Gastroesophageal sphincter (tissue), 3 donors: ENCODE results near the gene MAPKAPK3.

Source experiments
- EP300 ChIP-seq: sonication (generic); formaldehyde crosslinking; IDR thresholded peaks from one replicate; pipeline ENCODE4 v1.6.1; 2017; ENCODE audit warnings: antibody characterized with exemption, mild to moderate bottlenecking
- POLR2A ChIP-seq, 2 donors: fragments of 450-650 bp; IDR thresholded peaks; one replicate each; pipeline ENCODE4 v1.6.1; 2017; ENCODE audit warnings: antibody characterized with exemption in 2 of 2, mild to moderate bottlenecking in 2 of 2, moderate library complexity in 1 of 2
- POLR2AphosphoS5 ChIP-seq: sonication (generic); formaldehyde crosslinking; IDR thresholded peaks from one replicate; pipeline ENCODE4 v1.6.1; 2017; ENCODE audit warnings: antibody characterized with exemption
- TF ChIP-seq, protein P1 (sequence below), 4 experiments: fragments of 200-600 bp in 2 of 4; fragments of 450-650 bp in 2 of 4; sonication (generic) in 1 of 4; IDR thresholded peaks; one replicate each; pipeline ENCODE4 v1.5.1; 2017 to 2019; ENCODE audit warnings: antibody characterized with exemption in 4 of 4, mild to moderate bottlenecking in 2 of 4, moderate library complexity in 2 of 4

DNA sequence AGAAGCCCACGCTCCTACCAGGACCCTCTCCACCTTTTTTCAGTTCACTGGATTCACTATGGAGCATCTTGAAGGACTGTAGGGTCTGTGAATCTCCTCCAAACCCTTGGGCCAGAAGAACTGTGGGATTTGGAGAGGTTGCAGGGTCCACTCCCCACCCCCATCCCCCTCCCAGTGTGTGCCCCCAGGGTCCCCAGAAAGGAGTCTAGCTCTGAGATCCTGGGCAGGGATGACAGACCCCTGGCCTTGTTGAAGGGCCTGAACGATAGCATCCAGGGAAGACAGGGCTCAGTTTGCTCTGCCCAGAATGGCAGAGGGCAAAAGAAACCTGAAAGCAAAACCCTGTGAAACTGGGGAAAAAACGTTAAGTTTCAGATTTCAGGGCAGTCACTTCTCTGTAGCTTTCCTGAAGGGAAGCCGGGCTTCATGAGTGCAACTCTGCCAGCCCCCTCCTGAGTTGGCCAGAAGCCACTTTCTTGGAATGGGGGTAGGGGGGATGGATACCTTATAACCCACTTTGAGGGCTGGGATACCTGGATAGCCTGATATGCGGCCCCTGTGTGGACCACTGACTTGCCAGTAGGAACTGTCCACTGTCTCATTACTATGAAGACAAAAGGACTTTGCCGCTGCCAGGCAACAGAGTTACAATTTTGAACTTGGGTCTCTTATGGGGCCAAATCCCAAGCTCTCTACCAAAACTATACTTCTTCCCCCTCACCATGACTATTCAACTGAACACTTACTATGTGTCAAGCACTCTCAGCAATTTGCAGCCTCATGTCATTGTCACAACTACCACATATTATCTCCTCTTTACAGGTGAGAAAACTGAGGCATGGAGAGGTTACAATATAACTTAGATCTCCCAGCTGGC is 3.7 kb upstream of the MAPKAPK3 start:
- TF ChIP-seq, protein P1, sequence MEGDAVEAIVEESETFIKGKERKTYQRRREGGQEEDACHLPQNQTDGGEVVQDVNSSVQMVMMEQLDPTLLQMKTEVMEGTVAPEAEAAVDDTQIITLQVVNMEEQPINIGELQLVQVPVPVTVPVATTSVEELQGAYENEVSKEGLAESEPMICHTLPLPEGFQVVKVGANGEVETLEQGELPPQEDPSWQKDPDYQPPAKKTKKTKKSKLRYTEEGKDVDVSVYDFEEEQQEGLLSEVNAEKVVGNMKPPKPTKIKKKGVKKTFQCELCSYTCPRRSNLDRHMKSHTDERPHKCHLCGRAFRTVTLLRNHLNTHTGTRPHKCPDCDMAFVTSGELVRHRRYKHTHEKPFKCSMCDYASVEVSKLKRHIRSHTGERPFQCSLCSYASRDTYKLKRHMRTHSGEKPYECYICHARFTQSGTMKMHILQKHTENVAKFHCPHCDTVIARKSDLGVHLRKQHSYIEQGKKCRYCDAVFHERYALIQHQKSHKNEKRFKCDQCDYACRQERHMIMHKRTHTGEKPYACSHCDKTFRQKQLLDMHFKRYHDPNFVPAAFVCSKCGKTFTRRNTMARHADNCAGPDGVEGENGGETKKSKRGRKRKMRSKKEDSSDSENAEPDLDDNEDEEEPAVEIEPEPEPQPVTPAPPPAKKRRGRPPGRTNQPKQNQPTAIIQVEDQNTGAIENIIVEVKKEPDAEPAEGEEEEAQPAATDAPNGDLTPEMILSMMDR (IDR thresholded peaks at IDR 0.05): no peak
- no peak for TF ChIP-seq POLR2AphosphoS5
- TF ChIP-seq EP300: no peak
- no peak for TF ChIP-seq POLR2A (IDR thresholded peaks at IDR 0.05)
